ENCODE results near the gene EIF2A. TPM values are rescaled to one million over a fixed set of nuclear protein-coding genes. Genes with fewer than 3 reads are reported as not detected.

EIF2A gene
- total RNA-seq, 1 donor = 238 TPM

- Histone ChIP-seq H4K20me1 (ENCODE audit: insufficient read depth, low read length) (peaks cover 3% of the 10 kb centered on the region), H3K27me3 (ENCODE audit: insufficient read depth, low read length) (no peaks in the 10 kb centered on the region), H3K9me3 (ENCODE audit: low read depth, low read length) (no peaks in the 10 kb centered on the region), H3K27ac (ENCODE audit: low read depth, low read length) (no peak overlapping the region), H3K36me3 (ENCODE audit: insufficient read depth, low read length) (peaks cover 39% of the 10 kb centered on the region), H3K79me2 (ENCODE audit: insufficient read depth, low read length) (peaks cover 3% of the 10 kb centered on the region), H3K4me2 (ENCODE audit: insufficient read depth, low read length) (no peak overlapping the region), H2AFZ (ENCODE audit: low read length) (no peak overlapping the region), H3K4me1 (ENCODE audit: insufficient read depth, low read length) (peaks cover 15% of the 10 kb centered on the region), H3K4me3 (ENCODE audit: insufficient read depth, low read length) (no peak overlapping the region)
- TF ChIP-seq CTCF (IDR thresholded peaks at IDR 0.05; ENCODE audit: extremely low read depth, low read depth, low read length) = no peak
- DNase-seq (ENCODE audit: insufficient read length, low spot score, missing footprints) = no peak
Measured at GRCh38 chr3:150627557-150627956, 81.0 kb downstream of the EIF2A start.

- DNase-seq (ENCODE audit: insufficient read length, low spot score, missing footprints) = no peak
- H3K27ac ChIP-seq (ENCODE audit: low read depth, low read length) = no peak overlapping the region
- no peak overlapping the region for H3K4me2 ChIP-seq (ENCODE audit: insufficient read depth, low read length)
- peaks cover 25% of the 10 kb centered on the region for H3K36me3 ChIP-seq (ENCODE audit: insufficient read depth, low read length)
- no peaks in the 10 kb centered on the region for H3K9me3 ChIP-seq (ENCODE audit: low read depth, low read length)
- no peaks in the 10 kb centered on the region for H4K20me1 ChIP-seq (ENCODE audit: insufficient read depth, low read length)
- no peak for TF ChIP-seq CTCF (IDR thresholded peaks at IDR 0.05; ENCODE audit: extremely low read depth, low read depth, low read length)
- no peaks in the 10 kb centered on the region for H3K79me2 ChIP-seq (ENCODE audit: insufficient read depth, low read length)
- no peaks in the 10 kb centered on the region for H3K4me1 ChIP-seq (ENCODE audit: insufficient read depth, low read length)
- H2AFZ ChIP-seq (ENCODE audit: low read length) = no peak overlapping the region
- no peaks in the 10 kb centered on the region for H3K27me3 ChIP-seq (ENCODE audit: insufficient read depth, low read length)
- no peak overlapping the region for H3K4me3 ChIP-seq (ENCODE audit: insufficient read depth, low read length)
Measured at GRCh38 chr3:150631515-150632221, 85.1 kb downstream of the EIF2A start.

GRCh38 chr3:150635076-150635475, 88.5 kb downstream of the EIF2A start:
- Histone ChIP-seq H3K27ac (ENCODE audit: low read depth, low read length) (no peak overlapping the region), H3K27me3 (ENCODE audit: insufficient read depth, low read length) (no peaks in the 10 kb centered on the region), H3K9me3 (ENCODE audit: low read depth, low read length) (no peaks in the 10 kb centered on the region), H3K36me3 (ENCODE audit: insufficient read depth, low read length) (peaks cover 9% of the 10 kb centered on the region), H3K4me2 (ENCODE audit: insufficient read depth, low read length) (no peak overlapping the region), H3K4me3 (ENCODE audit: insufficient read depth, low read length) (no peak overlapping the region), H3K4me1 (ENCODE audit: insufficient read depth, low read length) (no peaks in the 10 kb centered on the region), H3K79me2 (ENCODE audit: insufficient read depth, low read length) (no peaks in the 10 kb centered on the region), H2AFZ (ENCODE audit: low read length) (no peak overlapping the region), H4K20me1 (ENCODE audit: insufficient read depth, low read length) (no peaks in the 10 kb centered on the region)
- no peak for DNase-seq (ENCODE audit: insufficient read length, low spot score, missing footprints)
- TF ChIP-seq CTCF (IDR thresholded peaks at IDR 0.05; ENCODE audit: extremely low read depth, low read depth, low read length) = no peak

GRCh38 chr3:150635526-150635925, 88.9 kb downstream of the EIF2A start:
- H3K4me2 ChIP-seq (ENCODE audit: insufficient read depth, low read length) = no peak overlapping the region
- H3K9me3 ChIP-seq (ENCODE audit: low read depth, low read length) = no peaks in the 10 kb centered on the region
- H3K27ac ChIP-seq (ENCODE audit: low read depth, low read length) = no peak overlapping the region
- no peaks in the 10 kb centered on the region for H4K20me1 ChIP-seq (ENCODE audit: insufficient read depth, low read length)
- no peak for DNase-seq (ENCODE audit: insufficient read length, low spot score, missing footprints)
- H3K4me3 ChIP-seq (ENCODE audit: insufficient read depth, low read length) = no peak overlapping the region
- peaks cover 5% of the 10 kb centered on the region for H3K36me3 ChIP-seq (ENCODE audit: insufficient read depth, low read length)
- no peaks in the 10 kb centered on the region for H3K79me2 ChIP-seq (ENCODE audit: insufficient read depth, low read length)
- no peaks in the 10 kb centered on the region for H3K4me1 ChIP-seq (ENCODE audit: insufficient read depth, low read length)
- H2AFZ ChIP-seq (ENCODE audit: low read length) = no peak overlapping the region
- H3K27me3 ChIP-seq (ENCODE audit: insufficient read depth, low read length) = no peaks in the 10 kb centered on the region
- no peak for TF ChIP-seq CTCF (IDR thresholded peaks at IDR 0.05; ENCODE audit: extremely low read depth, low read depth, low read length)

Other genes with a start within 250 kb of the EIF2A start
- 13.4 and 15.3 TPM in 2 replicates for gene TSC22D2, start 138.5 kb upstream of the EIF2A start, total RNA-seq
- gene SERP1, start 291 bp upstream of the EIF2A start, total RNA-seq = 97.5 and 124 TPM in 2 replicates
- 87.9 and 94.3 TPM in 2 replicates for gene SELENOT, start 56.5 kb downstream of the EIF2A start, total RNA-seq
- gene ERICH6, start 157.1 kb downstream of the EIF2A start, total RNA-seq = under 0.01 and 0.29 TPM in 2 replicates
- 35.7 and 36.2 TPM in 2 replicates for gene SIAH2, start 216.4 kb downstream of the EIF2A start, total RNA-seq